GM23338 (cell line): ENCODE data around the gene NADK.

ENCODE experiments used
- CREB1 ChIP-seq: fragments of 250-450 bp; sonication (Bioruptor Pico); IDR thresholded peaks from 2 replicates; pipeline ENCODE4 v1.5.0; 2020; ENCODE audit warnings: low read depth, mild to moderate bottlenecking, moderate library complexity
- EZH2 ChIP-seq: fragments of 200-600 bp; sonication (generic); IDR thresholded peaks from one replicate; pipeline ENCODE4 v1.8.0; 2017; ENCODE audit warnings: antibody characterized with exemption, mild to moderate bottlenecking, low read depth; ENCODE audit not compliant: unreplicated experiment
- EZH2phosphoT487 ChIP-seq: fragments of 200-600 bp; sonication (generic); IDR thresholded peaks from one replicate; pipeline ENCODE4 v1.8.1; 2018; ENCODE audit warnings: antibody characterized with exemption; ENCODE audit not compliant: unreplicated experiment
- JUNB ChIP-seq: IDR thresholded peaks from one replicate; pipeline ENCODE4 v1.6.1; 2016; ENCODE audit warnings: antibody characterized with exemption; ENCODE audit not compliant: unreplicated experiment
- NANOG ChIP-seq: IDR thresholded peaks from 2 replicates; pipeline ENCODE4 v1.6.1; 2016; ENCODE audit warnings: antibody characterized with exemption, borderline replicate concordance
- POLR2AphosphoS5 ChIP-seq: IDR thresholded peaks from 2 replicates; pipeline ENCODE4 v1.6.1; 2016; ENCODE audit warnings: antibody characterized with exemption, low read depth
- TF ChIP-seq, protein P1 (sequence below): IDR thresholded peaks from one replicate; pipeline ENCODE4 v1.6.1; 2018; ENCODE audit warnings: antibody characterized with exemption; ENCODE audit not compliant: unreplicated experiment
- TF ChIP-seq, protein P2 (sequence below), 2 experiments: fragments of 200-600 bp in 1 of 2; sonication (generic) in 1 of 2; conservative IDR thresholded peaks; 2 replicates each; pipeline versions ENCODE4 v1.5.1 to v1.6.1; 2016 to 2017; ENCODE audit warnings: antibody characterized with exemption in 2 of 2, low read depth in 2 of 2, mild to moderate bottlenecking in 2 of 2, moderate library complexity in 1 of 2

DNA sequence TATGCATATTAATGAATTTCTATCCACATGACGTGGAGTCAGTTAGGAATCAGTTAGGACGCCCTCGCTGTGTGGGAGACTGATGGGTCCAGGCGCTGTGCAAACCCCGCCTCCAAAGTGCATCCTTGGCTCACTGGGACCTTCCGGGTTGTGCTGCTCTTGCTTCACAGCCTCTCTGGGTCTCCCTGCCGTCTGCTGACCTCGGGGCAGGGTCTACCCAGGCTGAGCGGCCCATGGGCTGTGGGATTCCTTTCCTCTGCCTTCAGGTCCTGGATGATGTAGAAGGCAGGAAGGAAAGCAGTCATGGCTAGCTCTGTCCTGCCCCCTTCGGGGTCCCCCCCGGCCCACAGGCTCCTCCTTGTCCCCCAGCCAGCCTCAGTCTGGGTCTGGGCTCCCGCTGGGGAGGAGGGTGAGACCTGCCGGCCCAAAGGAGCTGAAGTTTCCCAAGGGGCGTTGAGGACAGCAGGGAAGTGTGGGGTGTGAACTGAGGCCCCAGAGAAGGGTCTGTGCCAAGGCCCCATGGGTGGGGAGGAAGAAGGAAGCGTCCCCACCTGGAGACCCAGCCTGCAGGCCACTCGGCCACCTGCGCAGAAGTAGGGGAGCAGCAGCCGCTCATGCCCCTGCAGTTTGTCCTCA, 29.5 kb downstream of the NADK start:
- TF ChIP-seq, protein P1, sequence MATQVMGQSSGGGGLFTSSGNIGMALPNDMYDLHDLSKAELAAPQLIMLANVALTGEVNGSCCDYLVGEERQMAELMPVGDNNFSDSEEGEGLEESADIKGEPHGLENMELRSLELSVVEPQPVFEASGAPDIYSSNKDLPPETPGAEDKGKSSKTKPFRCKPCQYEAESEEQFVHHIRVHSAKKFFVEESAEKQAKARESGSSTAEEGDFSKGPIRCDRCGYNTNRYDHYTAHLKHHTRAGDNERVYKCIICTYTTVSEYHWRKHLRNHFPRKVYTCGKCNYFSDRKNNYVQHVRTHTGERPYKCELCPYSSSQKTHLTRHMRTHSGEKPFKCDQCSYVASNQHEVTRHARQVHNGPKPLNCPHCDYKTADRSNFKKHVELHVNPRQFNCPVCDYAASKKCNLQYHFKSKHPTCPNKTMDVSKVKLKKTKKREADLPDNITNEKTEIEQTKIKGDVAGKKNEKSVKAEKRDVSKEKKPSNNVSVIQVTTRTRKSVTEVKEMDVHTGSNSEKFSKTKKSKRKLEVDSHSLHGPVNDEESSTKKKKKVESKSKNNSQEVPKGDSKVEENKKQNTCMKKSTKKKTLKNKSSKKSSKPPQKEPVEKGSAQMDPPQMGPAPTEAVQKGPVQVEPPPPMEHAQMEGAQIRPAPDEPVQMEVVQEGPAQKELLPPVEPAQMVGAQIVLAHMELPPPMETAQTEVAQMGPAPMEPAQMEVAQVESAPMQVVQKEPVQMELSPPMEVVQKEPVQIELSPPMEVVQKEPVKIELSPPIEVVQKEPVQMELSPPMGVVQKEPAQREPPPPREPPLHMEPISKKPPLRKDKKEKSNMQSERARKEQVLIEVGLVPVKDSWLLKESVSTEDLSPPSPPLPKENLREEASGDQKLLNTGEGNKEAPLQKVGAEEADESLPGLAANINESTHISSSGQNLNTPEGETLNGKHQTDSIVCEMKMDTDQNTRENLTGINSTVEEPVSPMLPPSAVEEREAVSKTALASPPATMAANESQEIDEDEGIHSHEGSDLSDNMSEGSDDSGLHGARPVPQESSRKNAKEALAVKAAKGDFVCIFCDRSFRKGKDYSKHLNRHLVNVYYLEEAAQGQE, result no peak
- TF ChIP-seq, protein P2, sequence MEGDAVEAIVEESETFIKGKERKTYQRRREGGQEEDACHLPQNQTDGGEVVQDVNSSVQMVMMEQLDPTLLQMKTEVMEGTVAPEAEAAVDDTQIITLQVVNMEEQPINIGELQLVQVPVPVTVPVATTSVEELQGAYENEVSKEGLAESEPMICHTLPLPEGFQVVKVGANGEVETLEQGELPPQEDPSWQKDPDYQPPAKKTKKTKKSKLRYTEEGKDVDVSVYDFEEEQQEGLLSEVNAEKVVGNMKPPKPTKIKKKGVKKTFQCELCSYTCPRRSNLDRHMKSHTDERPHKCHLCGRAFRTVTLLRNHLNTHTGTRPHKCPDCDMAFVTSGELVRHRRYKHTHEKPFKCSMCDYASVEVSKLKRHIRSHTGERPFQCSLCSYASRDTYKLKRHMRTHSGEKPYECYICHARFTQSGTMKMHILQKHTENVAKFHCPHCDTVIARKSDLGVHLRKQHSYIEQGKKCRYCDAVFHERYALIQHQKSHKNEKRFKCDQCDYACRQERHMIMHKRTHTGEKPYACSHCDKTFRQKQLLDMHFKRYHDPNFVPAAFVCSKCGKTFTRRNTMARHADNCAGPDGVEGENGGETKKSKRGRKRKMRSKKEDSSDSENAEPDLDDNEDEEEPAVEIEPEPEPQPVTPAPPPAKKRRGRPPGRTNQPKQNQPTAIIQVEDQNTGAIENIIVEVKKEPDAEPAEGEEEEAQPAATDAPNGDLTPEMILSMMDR (conservative IDR thresholded peaks at IDR 0.05; ENCODE audit: low read depth in 2 of 2), result no peak
- TF ChIP-seq EZH2, result no peak
- no peak for TF ChIP-seq POLR2AphosphoS5
- TF ChIP-seq EZH2phosphoT487, result no peak
- TF ChIP-seq NANOG, result no peak
- no peak for TF ChIP-seq CREB1 (CRISPR knock-in tag)
- no peak for TF ChIP-seq JUNB
